ENCODE measurements around the gene KDM7A.

- TF ChIP-seq CTCF (IDR thresholded peaks at IDR 0.05) (no peak), POLR2A (IDR thresholded peaks at IDR 0.05) (no peak), EP300 (IDR thresholded peaks at IDR 0.05) (no peak)
Observed at GRCh38 chr7:140082770-140083169, 94.0 kb downstream of the KDM7A start.

Data from ovary (tissue), 3 donors.